Measurements from ENCODE around the gene TATDN3. TPM values are rescaled to one million over a fixed set of nuclear protein-coding genes. Genes with fewer than 3 reads are reported as not detected.

TATDN3 gene
- total and polyA plus RNA-seq, 3 experiments from 2014 or later: 17.8 to 18.5 (median 18.0) TPM

DNA sequence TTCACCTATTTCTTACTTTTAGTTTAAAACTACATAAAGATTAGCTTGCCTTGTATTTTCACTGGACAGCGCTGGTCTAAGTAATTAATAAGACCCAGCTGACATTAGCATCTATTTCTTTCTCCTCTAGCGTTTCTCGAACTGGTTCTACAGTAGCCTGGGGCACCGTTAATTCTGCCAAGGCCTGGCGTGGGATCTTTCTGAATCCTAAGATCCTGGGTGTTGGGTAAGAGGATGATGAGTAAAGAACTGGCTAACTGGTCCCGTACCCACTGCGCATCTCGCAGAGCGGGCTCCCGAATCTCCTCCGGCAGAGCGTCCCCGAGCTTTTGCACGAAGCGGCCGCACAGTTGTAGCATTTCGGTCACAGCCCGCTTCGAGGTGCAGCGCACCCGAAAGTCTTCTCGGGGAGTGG, 426 bp upstream of the TATDN3 start:
- Mint-ChIP-seq H3K27me3 (no peaks in the 10 kb centered on the region), H3K36me3 (peaks cover 0 to 30% (median 4%) of the 10 kb centered on the region in 3 donors), H3K27ac (peak overlapping the region; percentile 90 to 100 (median 94)), H3K4me3 (peak overlapping the region; percentile 91 to 99 (median 97)), H3K4me1 (peaks cover 36 to 64% (median 62%) of the 10 kb centered on the region in 3 donors), H3K9me3 (peaks cover 0 to 3% (median 0%) of the 10 kb centered on the region in 5 donors)
- Histone ChIP-seq H3K36me3 (ENCODE audit: insufficient read depth, low read length) (no peaks in the 10 kb centered on the region), H3K27me3 (ENCODE audit: insufficient read depth, low read length, poor library complexity, severe bottlenecking) (no peaks in the 10 kb centered on the region), H3K4me1 (ENCODE audit: insufficient read depth, low read length) (peaks cover 29% of the 10 kb centered on the region), H3K4me3 (ENCODE audit: low read length) (peak overlapping the region; percentile 99), H3K27ac (ENCODE audit: low read depth, low read length) (peak overlapping the region; percentile 95), H3K9me3 (ENCODE audit: low read length) (no peaks in the 10 kb centered on the region)
- POLR2A ChIA-PET: interaction anchor here (1.3 kb wide), 1 partner anchor 66 kb away, joined by 5 read pairs; no protein-coding TSS in a partner anchor
- CTCF ChIA-PET: interaction anchor here (0.7 to 2.2 kb wide), 3 partner anchors 9 to 126 kb away, joined by 3 to 8 read pairs (median 6); no protein-coding TSS in a partner anchor
- no peak for DNase-seq

DNA sequence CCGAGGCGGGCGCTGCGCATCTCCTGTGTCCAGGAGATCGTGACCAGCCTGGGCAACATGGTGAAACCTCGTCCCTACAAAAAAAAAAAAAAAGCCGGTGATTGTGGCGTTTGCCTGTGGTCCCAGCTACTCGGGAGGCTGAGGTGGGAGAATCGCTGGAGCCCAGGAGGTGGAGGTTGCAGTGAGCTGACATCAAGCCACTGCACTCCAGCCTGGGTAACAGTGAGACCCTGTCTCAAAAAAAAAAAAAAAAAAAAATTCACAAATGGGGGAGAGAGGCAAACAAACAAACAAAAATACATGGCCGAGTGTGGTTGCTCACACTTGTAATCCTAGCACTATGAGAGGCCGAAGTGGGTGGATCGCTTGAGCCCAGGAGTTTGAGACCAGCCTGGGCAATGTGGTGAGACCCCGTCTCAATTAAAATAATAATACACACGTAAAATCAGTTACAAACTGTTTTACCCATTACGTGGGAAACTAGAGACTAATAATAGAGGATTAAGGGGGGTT, 758 bp downstream of the TATDN3 start:
- peak overlapping the region; percentile 99 for H3K4me3 ChIP-seq (ENCODE audit: low read length)
- DNase-seq: no peak
- H3K27me3 Mint-ChIP-seq: no peaks in the 10 kb centered on the region
- no peaks in the 10 kb centered on the region for H3K27me3 ChIP-seq (ENCODE audit: insufficient read depth, low read length, poor library complexity, severe bottlenecking)
- H3K9me3 ChIP-seq (ENCODE audit: low read length): no peaks in the 10 kb centered on the region
- H3K4me1 Mint-ChIP-seq: peaks cover 36 to 62% (median 60%) of the 10 kb centered on the region in 3 donors
- peak overlapping the region in 7 of 8 donors; percentile 90 to 100 (median 93) for H3K27ac Mint-ChIP-seq
- peaks cover 29% of the 10 kb centered on the region for H3K4me1 ChIP-seq (ENCODE audit: insufficient read depth, low read length)
- H3K9me3 Mint-ChIP-seq: peaks cover 0 to 3% (median 0%) of the 10 kb centered on the region in 5 donors
- CTCF ChIA-PET: interaction anchor here (1.7 kb wide), 1 partner anchor 42 kb away, joined by 6 read pairs; no protein-coding TSS in a partner anchor
- peaks cover 0 to 29% (median 5%) of the 10 kb centered on the region in 3 donors for H3K36me3 Mint-ChIP-seq
- POLR2A ChIA-PET: interaction anchor here (0.6 to 1.0 kb wide), 3 partner anchors 12 to 91 kb away, joined by 3 read pairs; partner anchors contain the start of gene FLVCR1
- H3K27ac ChIP-seq (ENCODE audit: low read depth, low read length): peak overlapping the region; percentile 95
- no peaks in the 10 kb centered on the region for H3K36me3 ChIP-seq (ENCODE audit: insufficient read depth, low read length)
- H3K4me3 Mint-ChIP-seq: peak overlapping the region; percentile 91 to 99 (median 97)

DNA sequence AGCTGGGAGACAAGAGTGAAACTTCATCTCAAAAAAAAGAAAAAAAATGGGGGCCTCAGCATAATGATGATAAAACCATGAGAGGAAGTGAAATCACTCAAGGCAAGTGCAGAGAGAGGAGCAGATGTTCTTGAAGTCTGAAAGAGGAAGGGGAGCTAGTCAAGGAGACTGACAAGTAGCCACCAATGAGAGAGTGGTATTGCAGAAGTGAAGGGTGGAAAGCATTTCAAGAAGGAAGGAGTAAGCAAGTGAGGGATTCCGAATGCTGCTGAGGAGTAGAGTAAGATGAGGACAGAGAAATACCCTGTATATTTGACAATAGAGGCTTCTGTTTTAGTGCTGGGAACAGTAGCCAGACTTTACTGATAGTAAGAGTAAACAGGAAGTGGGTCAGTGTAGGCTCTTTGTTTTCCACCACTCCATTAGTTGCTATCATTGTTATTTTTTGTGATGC, 2.9 kb downstream of the TATDN3 start:
- Histone ChIP-seq H3K27ac (ENCODE audit: low read depth, low read length) (peak overlapping the region; percentile 34), H3K27me3 (ENCODE audit: insufficient read depth, low read length, poor library complexity, severe bottlenecking) (no peaks in the 10 kb centered on the region), H3K9me3 (ENCODE audit: low read length) (no peaks in the 10 kb centered on the region), H3K4me3 (ENCODE audit: low read length) (no peak overlapping the region), H3K4me1 (ENCODE audit: insufficient read depth, low read length) (peaks cover 26% of the 10 kb centered on the region), H3K36me3 (ENCODE audit: insufficient read depth, low read length) (peaks cover 6% of the 10 kb centered on the region)
- Mint-ChIP-seq H3K27ac (peak overlapping the region in 7 of 8 donors; percentile 0 to 94 (median 84)), H3K27me3 (no peaks in the 10 kb centered on the region), H3K36me3 (peaks cover 5 to 43% (median 11%) of the 10 kb centered on the region in 3 donors), H3K4me3 (peak overlapping the region; percentile 17 to 76 (median 62)), H3K4me1 (peaks cover 31 to 56% (median 55%) of the 10 kb centered on the region in 3 donors), H3K9me3 (peaks cover 0 to 3% (median 0%) of the 10 kb centered on the region in 5 donors)
- POLR2A ChIA-PET: interaction anchor here (0.7 to 0.9 kb wide), 3 partner anchors 9 to 92 kb away, joined by 3 to 6 read pairs (median 3); partner anchors contain the start of gene FLVCR1
- DNase-seq: no peak
- CTCF ChIA-PET: interaction anchor here (1.1 to 1.7 kb wide), 3 partner anchors 17 to 130 kb away, joined by 3 to 4 read pairs (median 3); no protein-coding TSS in a partner anchor

DNA sequence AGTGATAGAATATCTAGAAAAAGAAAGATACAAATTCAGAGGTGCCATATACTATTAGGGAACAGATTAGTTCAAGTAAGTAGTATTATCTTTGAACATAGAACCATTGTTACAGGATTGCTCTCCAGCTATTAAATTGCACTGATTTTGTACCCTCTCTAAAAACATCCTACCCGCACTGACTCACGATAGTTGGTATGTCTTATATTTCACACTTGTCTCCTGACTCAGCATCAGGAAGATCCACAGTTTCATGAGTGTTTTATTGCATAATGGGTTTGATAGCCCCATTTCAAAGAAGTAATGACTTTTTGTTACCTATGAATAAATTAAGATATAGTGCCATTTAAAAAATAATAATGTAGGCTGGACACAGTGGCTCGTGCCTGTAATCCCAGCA, 6.0 kb downstream of the TATDN3 start:
- Histone ChIP-seq H3K9me3 (ENCODE audit: low read length) (no peaks in the 10 kb centered on the region), H3K36me3 (ENCODE audit: insufficient read depth, low read length) (peaks cover 10% of the 10 kb centered on the region), H3K4me3 (ENCODE audit: low read length) (no peak overlapping the region), H3K27me3 (ENCODE audit: insufficient read depth, low read length, poor library complexity, severe bottlenecking) (no peaks in the 10 kb centered on the region), H3K4me1 (ENCODE audit: insufficient read depth, low read length) (peaks cover 10% of the 10 kb centered on the region), H3K27ac (ENCODE audit: low read depth, low read length) (no peak overlapping the region)
- Mint-ChIP-seq H3K27me3 (no peaks in the 10 kb centered on the region), H3K4me3 (no peak overlapping the region), H3K9me3 (no peaks in the 10 kb centered on the region), H3K27ac (no peak overlapping the region), H3K4me1 (peaks cover 13 to 29% (median 25%) of the 10 kb centered on the region in 3 donors), H3K36me3 (peaks cover 5 to 55% (median 18%) of the 10 kb centered on the region in 3 donors)
- ChIA-PET CTCF (no interaction called here), POLR2A (no interaction called here)
- no peak for DNase-seq

DNA sequence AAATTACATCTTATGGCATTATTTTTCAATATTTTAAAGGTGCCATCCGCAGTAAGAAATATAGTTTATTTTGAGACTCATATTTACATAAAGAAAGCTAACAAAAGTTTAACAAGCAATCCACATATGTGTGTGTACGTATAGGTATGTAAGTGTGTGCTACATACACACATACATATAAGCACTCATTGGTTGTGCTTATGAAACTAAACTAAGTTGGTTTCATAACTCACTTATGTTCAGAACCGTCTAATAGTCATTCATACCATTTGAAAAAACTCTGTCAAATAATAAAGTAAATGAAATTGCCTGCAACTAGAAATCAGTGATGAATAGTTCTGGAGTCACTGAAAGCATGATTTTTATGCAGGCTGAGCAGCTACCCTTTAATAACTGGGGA, 14.1 kb downstream of the TATDN3 start:
- Mint-ChIP-seq H3K36me3 (peaks cover 0 to 54% (median 21%) of the 10 kb centered on the region in 3 donors), H3K4me3 (no peak overlapping the region), H3K9me3 (no peaks in the 10 kb centered on the region), H3K27me3 (no peaks in the 10 kb centered on the region), H3K27ac (no peak overlapping the region), H3K4me1 (no peaks in the 10 kb centered on the region)
- H3K27me3 ChIP-seq (ENCODE audit: insufficient read depth, low read length, poor library complexity, severe bottlenecking): no peaks in the 10 kb centered on the region
- no peak overlapping the region for H3K27ac ChIP-seq (ENCODE audit: low read depth, low read length)
- no peak overlapping the region for H3K4me3 ChIP-seq (ENCODE audit: low read length)
- H3K9me3 ChIP-seq (ENCODE audit: low read length): no peaks in the 10 kb centered on the region
- H3K4me1 ChIP-seq (ENCODE audit: insufficient read depth, low read length): no peaks in the 10 kb centered on the region
- CTCF ChIA-PET: interaction anchor here (0.7 kb wide), 1 partner anchor 38 kb away, joined by 3 read pairs; no protein-coding TSS in a partner anchor
- H3K36me3 ChIP-seq (ENCODE audit: insufficient read depth, low read length): peaks cover 14% of the 10 kb centered on the region
- DNase-seq: no peak
- POLR2A ChIA-PET: no interaction called here

DNA sequence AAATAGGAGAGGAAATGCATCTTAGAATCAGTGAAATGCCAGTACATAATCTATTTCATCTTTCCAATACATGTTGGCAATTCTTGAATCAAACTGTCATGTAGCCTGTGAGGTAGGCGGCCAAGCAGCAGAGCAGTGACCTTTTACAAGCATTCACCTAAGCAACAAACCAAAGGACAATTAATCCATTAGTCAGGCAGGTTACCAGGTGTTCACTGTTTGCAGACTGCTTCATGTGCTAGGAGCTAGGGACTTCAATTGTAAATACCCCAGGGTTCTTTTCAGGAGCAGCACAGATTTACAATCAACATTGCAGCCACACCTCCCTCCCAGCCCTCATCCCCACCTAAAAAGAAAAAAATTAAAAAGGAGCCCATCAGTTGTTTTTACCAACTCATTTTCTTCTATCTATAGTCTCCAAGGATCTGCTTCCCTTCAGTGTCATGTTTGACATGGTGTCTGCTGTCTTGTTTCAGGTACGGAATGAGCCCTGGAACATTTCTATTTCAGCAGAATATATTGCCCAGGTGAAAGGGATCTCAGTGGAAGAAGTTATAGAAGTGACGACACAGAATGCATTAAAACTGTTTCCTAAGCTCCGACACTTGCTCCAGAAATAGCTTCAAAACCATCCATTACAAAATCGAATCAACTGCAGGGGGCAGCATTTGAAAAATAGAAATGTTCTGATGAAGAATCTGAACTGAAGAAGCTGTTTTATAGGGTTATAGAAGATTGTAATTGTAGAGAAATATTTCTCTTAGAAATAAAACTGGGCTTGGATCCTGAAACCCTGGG, 23.0 kb downstream of the TATDN3 start:
- H3K27me3 ChIP-seq (ENCODE audit: insufficient read depth, low read length, poor library complexity, severe bottlenecking): no peaks in the 10 kb centered on the region
- Mint-ChIP-seq H3K4me3 (no peak overlapping the region), H3K27ac (no peak overlapping the region), H3K4me1 (no peaks in the 10 kb centered on the region), H3K36me3 (peaks cover 0 to 17% (median 0%) of the 10 kb centered on the region in 3 donors), H3K27me3 (no peaks in the 10 kb centered on the region), H3K9me3 (no peaks in the 10 kb centered on the region)
- no peak overlapping the region for H3K27ac ChIP-seq (ENCODE audit: low read depth, low read length)
- no peaks in the 10 kb centered on the region for H3K9me3 ChIP-seq (ENCODE audit: low read length)
- no peaks in the 10 kb centered on the region for H3K4me1 ChIP-seq (ENCODE audit: insufficient read depth, low read length)
- CTCF ChIA-PET: interaction anchor here (1.1 to 1.5 kb wide), 2 partner anchors 172 to 180 kb away, joined by 3 to 4 read pairs; no protein-coding TSS in a partner anchor
- POLR2A ChIA-PET: interaction anchor here (0.6 kb wide), 1 partner anchor 172 kb away, joined by 4 read pairs; no protein-coding TSS in a partner anchor
- DNase-seq: no peak
- no peak overlapping the region for H3K4me3 ChIP-seq (ENCODE audit: low read length)
- H3K36me3 ChIP-seq (ENCODE audit: insufficient read depth, low read length): no peaks in the 10 kb centered on the region

DNA sequence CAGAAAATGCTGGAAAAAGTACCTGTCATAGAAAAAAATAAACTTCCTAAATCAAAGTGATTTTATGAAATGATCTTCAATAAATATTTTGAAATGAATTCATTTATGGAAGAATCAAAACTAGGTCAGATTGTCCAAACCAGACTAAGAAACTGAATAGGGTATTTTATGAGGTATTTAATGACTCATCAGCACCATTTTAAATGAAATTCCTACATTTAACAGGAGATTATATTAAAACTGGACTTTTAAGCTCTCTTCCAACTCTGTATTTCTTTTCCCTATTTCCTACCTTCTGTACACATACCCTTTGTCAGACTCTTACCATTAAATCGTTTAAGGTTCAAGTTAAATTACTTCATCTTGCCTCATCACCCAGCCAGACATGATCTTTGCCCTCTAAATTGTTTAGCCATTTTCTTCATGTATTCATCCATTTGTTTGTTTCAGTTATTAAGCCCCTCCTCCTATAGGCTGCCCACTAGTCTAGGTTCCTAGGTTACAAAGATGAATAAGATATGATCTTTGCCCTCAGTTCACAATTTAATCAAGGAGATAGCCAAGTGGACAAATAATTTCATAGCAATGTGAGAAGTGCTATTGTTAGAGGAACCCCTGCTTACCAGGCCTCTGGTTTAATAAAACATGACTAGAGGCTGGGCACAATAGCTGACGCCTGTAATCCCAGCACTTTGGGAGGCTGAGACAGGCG, 25.0 kb downstream of the TATDN3 start:
- POLR2A ChIA-PET: no interaction called here

More for the DNA sequence above, 25.0 kb downstream of the TATDN3 start:
- no peak overlapping the region for H3K27ac ChIP-seq (ENCODE audit: low read depth, low read length)
- no peaks in the 10 kb centered on the region for H3K36me3 ChIP-seq (ENCODE audit: insufficient read depth, low read length)
- H3K4me1 ChIP-seq (ENCODE audit: insufficient read depth, low read length): no peaks in the 10 kb centered on the region
- Mint-ChIP-seq H3K27me3 (no peaks in the 10 kb centered on the region), H3K4me1 (no peaks in the 10 kb centered on the region), H3K36me3 (peaks cover 0 to 14% (median 0%) of the 10 kb centered on the region in 3 donors), H3K9me3 (no peaks in the 10 kb centered on the region), H3K4me3 (no peak overlapping the region), H3K27ac (peak overlapping the region in 2 of 8 donors; percentile 7 to 26)
- no peaks in the 10 kb centered on the region for H3K27me3 ChIP-seq (ENCODE audit: insufficient read depth, low read length, poor library complexity, severe bottlenecking)
- CTCF ChIA-PET: no interaction called here
- H3K9me3 ChIP-seq (ENCODE audit: low read length): no peaks in the 10 kb centered on the region
- DNase-seq: no peak
- no peak overlapping the region for H3K4me3 ChIP-seq (ENCODE audit: low read length)
